GM19240 (cell line): ENCODE results near the gene PDLIM5.

Experiments used
- DNase-seq: peaks from one replicate; pipeline ENCODE4 v3.0.0; 2011; ENCODE audit warnings: low spot score; ENCODE audit not compliant: insufficient read length

Gene PDLIM5

DNA sequence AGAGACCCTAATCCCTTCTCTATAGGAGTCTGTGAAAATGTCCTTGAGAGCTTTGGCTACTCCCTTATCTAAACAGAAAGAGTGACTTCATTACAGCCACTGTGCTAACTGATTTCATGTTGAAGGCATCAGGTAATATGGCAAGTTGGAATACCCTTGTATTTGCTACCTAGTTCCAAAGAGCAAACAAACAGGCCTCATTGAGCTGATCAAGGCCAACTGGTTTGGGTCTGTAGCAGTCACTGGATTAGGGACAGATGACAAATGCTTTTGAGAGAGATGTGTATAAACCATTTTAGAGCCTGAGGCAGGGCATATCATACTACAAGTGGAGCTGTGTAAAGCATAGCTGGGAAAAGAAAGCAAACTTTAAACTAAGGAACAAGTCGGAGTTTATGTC, 22.9 kb upstream of the PDLIM5 start:
- no peak for DNase-seq

DNA sequence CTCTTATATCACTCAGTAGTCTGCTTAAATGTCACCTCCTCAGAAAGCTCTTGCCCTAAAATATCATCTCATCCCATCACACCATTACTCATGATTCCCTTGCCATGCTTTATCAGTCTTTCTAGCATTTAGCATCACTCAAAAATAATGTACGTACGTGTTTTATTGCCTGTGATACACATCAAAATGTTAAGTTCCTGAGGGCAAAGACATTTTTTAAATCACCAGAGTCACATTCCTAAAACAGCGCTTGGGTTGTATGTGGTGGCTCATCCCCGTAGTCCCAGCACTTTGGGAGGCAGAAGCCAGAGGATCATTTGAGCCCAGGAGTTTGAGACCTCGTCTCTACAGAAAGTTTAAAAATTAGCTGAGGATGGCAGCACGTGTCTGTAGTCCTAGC, 21.3 kb upstream of the PDLIM5 start:
- no peak for DNase-seq

- DNase-seq, result no peak
Observed at GRCh38 chr4:94431388-94431787, 20.4 kb upstream of the PDLIM5 start.

- no peak for DNase-seq
Observed at GRCh38 chr4:94434505-94434904, 17.2 kb upstream of the PDLIM5 start.

- no peak for DNase-seq
Observed at GRCh38 chr4:94435874-94436273, 15.9 kb upstream of the PDLIM5 start.

DNA sequence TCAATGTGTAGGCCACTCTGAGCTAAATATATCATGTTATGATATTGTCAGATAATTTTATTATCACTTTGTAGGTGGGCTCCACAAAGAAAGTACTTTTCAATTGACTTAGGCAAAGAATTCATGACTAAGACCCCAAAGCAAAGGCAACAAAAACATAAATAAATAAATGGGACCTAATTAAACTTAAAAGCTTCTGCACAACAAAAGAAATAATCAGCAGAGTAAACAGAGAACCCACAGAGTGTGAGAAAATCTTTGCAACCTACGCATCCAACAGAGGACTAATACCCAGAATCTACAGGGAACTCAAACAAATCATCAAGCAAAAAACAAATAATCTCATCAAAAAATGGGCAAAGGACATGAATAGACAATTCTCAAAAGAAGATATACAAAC, 15.2 kb upstream of the PDLIM5 start:
- DNase-seq, result no peak

GRCh38 chr4:94439606-94440005, 12.1 kb upstream of the PDLIM5 start:
- DNase-seq, result no peak

DNA sequence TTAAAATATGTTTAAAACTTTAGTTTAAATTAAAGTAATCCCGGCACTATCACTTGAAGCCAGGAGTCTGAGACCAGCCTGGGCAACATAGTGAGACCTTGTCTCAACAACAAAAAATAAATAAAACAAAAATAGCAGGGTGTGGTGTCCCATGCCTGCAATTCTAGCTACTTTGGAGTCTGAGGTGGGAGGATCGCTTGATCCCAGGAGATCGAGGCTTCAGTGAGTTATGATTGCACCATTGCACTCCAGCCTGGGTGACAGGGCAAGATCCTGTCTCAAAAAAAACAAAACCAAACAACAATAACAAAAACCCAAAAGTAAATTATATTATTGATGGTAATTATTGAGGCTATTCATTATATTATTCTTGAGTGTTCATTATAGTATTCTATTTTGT, 9.9 kb upstream of the PDLIM5 start:
- DNase-seq, result no peak

GRCh38 chr4:94442251-94442650, 9.5 kb upstream of the PDLIM5 start:
- DNase-seq, result no peak

GRCh38 chr4:94446386-94446785, 5.4 kb upstream of the PDLIM5 start:
- no peak for DNase-seq

- DNase-seq, result no peak
Observed at GRCh38 chr4:94447754-94448411, 3.9 kb upstream of the PDLIM5 start.

DNA sequence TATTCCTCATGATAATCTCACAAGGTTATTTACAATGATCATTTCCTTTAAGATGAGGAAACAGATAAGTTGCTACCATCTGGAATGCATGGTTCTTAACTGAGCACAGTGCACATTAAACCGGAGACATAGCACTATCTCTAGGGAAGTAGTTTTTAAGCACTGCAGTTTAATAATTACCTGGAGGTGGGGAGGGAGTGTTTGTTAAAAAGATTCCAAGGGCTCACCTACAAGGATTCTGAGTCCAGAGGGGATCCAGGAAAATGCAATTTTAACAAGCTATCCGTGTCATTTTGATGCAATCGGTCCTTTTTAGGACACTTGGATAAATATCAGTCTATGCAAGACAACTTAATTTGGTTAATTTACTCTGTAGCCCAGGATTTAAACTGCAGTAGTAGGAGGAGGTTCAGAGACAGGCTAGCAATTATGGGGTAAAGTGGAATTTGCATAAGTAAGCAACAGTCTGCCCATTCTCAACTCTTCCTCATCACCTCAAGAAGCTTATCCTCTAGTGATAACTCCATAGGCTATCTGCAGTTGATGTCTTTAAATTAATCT, 2.8 kb upstream of the PDLIM5 start:
- DNase-seq, result no peak

- no peak for DNase-seq
Observed at GRCh38 chr4:94451051-94451694, 569 bp upstream of the PDLIM5 start.

- DNase-seq, result no peak
Observed at GRCh38 chr4:94452476-94453371, 982 bp downstream of the PDLIM5 start.

DNA sequence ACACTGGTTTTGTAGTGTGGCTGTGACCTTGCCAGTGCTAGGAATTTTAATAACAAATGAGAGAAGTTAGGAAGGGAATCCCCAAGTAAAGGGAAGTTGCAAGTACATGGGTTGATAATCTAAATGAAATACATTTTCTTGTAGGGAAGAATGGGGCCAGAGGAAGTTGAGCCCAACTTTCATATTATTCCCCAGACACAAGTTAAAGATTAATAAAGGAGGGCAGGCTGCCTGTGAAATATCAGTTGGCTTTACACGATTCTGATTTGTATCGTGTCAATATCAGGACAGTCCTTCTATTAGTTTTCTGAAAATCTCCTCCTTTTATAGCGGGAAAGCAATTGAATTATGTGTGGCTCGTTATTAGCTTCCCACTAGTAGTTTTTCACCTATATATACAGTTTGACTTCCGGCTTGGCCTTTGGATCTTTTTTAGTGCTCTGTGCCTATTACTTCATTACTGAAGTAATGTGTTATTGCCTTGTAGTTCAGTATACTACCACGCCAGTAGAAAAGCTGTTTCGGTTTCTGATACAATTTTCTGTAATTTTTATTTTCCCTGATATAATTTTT, 1.7 kb downstream of the PDLIM5 start:
- DNase-seq, result no peak

GRCh38 chr4:94454405-94454804, 2.7 kb downstream of the PDLIM5 start:
- DNase-seq, result no peak

GRCh38 chr4:94455081-94455480, 3.3 kb downstream of the PDLIM5 start:
- DNase-seq, result no peak

GRCh38 chr4:94457692-94458106, 6.0 kb downstream of the PDLIM5 start:
- DNase-seq, result no peak

DNA sequence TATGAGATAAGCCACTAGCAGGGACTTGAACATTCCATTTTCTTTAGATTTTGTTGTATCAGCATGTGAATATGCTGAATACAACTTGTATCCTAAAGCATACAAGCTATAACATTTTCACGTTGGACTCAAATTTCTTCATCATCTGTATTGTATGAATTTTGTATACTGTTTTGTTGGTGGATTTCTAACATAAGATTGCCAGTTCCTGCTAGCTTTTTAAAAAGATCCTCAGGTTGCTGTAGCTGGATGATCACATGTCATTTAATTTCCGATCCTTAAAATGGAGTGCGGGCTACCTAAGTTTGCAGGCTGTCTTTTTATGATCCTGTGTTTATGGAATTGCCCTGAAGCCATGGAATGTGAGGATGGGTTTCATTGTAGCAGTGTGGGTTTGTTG, 6.9 kb downstream of the PDLIM5 start:
- no peak for DNase-seq

DNA sequence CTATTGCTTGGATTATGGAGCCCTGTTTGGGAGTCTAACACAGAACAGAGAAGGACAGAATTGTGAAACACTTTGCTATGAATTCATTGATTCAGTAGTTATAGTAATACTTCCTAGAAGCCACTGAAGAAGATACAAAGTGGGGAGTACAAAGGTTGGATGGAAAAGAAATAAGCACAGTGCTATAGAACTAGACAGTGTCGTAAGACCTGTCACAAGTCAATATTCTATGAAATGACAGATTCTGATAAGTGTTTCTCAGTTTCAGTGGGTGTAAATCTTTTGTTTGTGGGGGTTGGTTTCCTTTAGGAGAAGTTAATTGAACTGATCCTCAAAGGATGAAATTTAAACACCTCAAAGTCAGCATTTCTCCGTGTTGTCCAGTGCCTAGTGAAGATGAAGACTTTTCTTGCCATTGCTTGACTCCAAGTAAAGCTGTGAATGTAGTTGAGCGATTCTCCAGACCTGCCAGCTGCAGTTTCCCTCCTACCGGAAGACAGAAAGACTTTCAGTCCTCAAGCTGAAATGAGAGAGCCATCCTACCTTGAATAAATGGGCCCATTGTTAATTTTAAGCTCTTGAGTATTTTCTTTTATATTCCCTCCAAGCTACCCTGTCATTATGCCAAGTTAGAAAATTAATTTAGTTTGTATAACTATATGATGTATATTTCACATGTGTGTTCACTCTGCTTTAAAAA, 7.9 kb downstream of the PDLIM5 start:
- no peak for DNase-seq

- DNase-seq, result no peak
Observed at GRCh38 chr4:94461506-94461905, 9.8 kb downstream of the PDLIM5 start.
